Measurements from ENCODE around the gene TNIK.
"Not testable (repeated sequence)": the region's sequence is repeated elsewhere in the genome, so short reads cannot be mapped to it uniquely, and the experiment has no call there.

TNIK gene

DNA sequence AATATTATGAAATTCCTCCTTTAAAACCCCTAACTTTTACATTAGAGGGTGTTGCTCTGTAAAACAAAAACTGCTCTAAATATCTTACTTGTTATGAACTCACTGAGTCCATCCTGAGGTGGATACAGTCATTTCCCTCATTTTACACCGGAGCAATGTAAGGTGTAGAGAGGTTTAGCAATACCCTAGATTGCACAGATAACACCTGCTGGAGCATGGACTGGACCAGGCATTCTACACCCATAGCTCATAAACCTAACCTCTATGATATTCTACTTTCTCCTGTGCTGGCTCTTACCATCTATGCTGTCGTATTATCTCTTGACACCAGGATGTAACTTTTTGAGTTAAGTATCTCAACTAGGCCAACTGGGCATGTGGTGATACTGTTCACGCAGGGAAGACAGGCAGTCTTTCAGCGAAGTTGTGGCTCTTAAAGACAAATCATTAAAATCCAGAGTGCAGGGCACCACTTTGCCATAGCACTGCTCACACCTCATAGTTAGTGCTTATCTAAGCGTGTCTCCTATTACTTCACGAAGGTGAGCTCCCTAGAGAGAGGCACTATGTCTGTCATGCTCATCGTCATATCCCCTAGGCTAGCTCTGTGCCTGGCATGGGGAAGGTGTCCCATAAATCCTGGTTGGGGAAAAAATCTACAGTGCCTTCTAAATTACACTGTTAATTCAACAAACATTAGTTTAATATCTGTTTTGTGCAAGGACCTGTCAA is 333.6 kb downstream of the TNIK start:
- DNase-seq (ENCODE audit: low spot score) = no peak

DNA sequence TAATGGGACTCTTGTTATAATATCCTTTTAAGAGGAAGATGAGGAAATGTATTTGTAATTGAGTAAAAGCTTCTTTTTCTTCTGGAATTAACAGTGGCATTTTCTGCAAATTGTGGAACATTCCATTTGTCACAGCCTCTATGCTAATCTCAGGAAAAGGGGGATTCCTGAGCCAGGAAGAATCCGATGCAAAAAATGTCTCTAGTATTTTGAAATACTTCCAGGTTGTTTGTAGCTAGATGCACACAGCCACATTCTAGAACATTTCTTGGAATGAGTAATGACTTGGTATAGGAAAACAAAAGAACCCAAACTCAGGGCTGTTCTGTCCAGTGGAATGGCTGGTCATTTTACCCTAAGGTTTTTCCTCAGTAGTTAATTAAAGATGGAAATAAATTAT is 335.2 kb downstream of the TNIK start:
- no peak for DNase-seq (ENCODE audit: low spot score)

DNA sequence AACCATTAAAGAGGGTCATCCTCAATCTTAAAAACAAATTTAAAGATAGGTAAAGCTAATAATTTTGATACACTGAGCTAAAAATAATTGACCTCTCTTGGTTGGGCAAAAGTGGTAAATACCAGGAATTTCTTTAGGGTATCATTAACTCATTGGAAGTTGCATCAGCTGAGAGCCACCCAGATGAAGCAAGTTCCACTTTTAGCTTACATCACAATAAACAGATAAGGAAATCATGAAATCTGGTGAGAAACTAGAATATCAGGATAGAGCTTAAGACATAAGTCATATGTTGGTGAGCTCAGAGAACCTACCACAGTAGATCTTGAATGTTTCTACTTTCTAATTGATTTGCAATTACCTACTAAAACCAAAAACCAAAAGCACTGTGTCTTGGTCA is 336.3 kb downstream of the TNIK start:
- DNase-seq (ENCODE audit: low spot score) = no peak

DNA sequence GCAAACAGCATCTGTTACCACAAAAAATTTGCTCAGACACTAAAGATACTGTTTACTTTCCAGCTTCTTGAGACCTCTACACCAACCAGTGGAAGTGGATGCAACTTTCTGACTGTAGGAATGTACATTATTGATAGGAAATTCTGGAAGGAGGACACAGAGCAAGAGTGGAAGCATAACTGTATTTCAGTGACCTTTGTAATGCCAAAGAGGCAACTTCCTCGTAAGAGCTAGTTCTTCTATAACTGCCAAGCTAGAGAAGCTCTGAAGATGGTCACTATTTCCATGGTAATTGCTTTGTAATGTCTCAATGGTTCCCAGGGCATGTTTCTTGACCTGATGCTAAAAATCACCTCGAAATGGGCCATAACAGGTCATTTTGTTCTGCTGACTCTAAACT is 337.3 kb downstream of the TNIK start:
- no peak for DNase-seq (ENCODE audit: low spot score)

DNA sequence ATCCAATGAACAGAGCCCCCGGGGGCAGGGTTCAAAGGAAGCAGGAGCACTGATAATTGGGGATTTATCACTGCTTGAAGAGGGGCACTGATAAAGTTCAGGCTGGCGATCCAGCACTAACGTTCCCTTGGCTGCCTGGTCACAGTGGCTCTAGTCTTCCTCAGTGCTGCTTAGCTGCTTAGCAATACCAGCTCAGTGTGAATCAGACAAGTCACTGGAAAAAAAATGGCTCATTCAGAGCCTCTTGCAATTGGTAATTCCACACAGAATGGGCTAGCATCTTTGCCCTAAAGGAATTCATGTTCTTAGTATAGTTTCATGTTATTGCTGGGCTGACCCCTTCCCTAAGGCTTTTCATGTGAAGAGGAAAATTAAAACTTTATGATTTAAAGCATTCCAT is 338.0 kb downstream of the TNIK start:
- peak; percentile 23 for DNase-seq (ENCODE audit: low spot score)

DNA sequence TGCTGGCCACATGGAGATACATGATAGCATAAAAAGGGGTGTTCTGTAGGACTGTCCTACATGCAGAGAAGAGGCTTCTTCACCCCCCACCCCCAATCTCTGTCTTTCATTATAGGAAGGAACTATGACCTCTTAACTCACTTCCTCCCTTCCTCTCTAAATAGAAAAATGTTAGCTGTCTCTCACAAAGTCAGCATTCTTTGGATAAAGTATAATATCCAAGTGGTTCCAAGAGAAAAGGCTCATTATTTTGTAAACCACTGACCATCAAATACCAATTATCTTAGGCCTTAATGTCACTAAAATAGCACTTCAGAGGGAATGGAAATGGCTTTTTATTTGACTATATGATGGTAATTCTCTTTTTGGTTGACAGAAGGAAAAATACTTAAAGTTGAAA is 338.4 kb downstream of the TNIK start:
- no peak for DNase-seq (ENCODE audit: low spot score)

DNA sequence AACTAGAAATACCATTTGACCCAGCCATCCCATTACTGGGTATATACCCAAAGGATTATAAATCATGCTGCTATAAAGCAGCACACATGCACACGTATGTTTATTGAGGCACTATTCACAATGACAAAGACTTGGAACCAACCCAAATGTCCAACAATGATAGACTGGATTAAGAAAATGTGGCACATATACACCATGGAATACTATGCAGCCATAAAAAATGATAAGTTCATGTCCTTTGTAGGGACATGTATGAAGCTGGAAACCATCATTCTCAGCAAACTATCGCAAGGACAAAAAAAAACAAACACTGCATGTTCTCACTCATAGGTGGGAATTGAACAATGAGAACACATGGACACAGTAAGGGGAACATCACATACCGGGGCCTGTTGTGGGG is 340.8 kb downstream of the TNIK start:
- DNase-seq (ENCODE audit: low spot score) = not testable (repeated sequence)

DNA sequence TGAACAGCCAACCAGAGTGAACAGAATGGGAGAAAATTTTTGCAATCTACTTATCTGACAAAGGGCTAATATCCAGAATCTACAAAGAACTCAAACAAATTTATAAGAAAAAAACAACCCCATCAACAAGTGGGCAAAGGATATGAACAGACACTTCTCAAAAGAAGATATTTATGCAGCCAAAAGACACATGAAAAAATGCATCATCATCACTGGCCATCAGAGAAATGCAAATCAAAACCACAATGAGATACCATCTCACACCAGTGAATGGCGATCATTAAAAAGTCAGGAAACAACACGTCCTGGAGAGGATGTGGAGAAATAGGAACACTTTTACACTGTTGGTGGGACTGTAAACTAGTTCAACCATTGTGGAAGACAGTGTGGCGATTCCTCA is 341.2 kb downstream of the TNIK start:
- not testable (repeated sequence) for DNase-seq (ENCODE audit: low spot score)

DNA sequence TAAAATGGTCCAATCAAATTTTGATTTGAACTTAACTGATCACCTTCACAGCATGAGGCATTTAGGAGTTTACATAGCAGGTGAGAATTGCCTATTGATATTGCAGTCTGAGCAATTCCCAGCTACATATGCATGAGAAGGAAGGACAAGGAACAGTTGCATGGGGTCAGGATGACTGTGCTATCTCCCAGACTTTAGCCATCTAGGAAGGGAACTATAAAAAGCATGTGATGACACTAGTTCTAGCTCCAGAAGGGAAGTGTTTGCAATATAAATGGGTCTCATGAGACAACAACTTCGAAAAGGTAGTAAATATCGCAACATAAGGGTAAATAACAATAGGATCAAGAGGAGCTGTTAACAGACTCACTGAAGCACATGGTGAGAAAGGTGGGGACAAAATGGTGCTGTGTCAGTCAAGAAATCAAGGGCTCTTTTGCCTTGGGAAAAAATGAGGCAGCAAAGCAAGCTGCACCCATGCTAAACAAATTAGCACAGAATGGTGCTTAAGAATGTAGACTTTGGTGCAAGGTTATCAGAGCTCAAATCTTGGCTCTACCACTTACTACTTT is 343.3 kb downstream of the TNIK start:
- no peak for DNase-seq (ENCODE audit: low spot score)

DNA sequence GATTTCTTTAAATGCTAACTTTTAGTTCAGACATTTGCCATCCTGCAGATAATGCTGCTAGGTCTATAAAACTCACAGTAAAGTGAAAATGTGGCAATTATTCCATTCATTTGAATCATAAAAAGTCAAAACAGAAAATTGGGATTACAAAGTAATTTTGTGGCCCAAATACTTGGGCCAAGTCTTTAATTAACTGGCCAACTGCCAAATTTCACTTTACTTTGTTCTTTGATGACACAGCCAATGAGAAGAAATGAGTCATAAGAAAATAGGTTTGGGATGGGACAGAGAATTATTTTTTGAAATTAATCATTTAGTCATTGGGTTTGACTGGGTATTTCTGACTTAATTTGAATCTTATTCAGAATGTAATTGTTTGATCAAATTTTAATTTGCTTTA is 343.8 kb downstream of the TNIK start:
- DNase-seq (ENCODE audit: low spot score) = no peak

DNA sequence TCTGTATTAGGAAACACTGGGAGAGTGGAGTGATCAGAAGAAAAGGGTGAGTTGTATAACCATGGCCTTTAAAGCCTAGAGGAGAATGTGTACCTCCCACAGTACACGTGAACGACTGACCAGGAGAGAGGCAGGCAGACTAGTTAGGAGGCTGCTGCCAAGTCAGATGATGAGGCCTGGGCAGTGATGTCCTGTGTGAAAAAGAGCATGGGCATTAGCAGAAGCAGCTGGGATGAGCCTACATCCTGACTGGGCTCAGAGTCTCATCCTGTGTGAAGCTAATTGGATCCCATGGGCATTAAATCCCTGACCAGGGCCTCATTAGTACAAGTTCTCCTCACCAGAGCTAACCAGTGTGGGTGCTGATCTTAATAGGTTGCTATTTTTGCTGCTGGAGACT is 344.5 kb downstream of the TNIK start:
- no peak for DNase-seq (ENCODE audit: low spot score)

DNA sequence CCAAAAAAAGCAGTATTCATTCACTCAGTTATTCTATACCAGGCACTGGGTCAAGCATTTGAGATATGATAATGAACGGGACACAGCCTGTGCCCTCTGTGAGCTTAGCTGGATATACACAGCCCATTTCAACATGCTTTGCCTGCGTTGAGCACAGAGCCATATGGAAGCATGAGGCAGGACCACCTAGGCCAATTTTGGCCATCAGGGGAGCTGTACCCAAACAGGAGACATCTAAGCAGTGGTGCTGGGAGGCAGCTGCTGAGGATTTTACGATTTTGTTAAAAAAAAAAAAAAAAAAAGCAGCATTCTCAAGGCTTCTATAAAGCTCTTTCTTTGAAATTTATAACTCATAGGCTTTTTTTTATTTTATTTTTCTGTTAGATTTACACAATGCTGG is 346.5 kb downstream of the TNIK start:
- no peak for DNase-seq (ENCODE audit: low spot score)

DNA sequence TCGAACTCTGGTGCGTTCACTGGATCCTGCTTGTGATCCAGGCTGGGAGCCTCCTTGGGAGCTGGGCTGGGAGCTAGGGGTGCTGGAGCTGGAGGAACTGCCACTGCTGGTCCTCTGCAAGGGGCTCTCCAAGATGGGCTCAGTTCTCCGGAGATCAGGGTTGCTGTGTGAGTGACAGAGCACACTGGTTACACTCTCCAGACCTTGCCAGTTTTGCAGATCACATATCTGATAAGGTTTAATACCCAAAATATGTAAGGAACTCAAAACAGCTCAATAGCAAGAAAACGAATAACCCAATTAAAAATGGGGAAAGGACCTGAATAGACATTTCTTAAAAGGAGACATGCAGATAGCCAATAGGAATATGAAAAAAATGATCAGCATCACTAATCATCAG is 349.5 kb downstream of the TNIK start:
- DNase-seq (ENCODE audit: low spot score) = no peak

DNA sequence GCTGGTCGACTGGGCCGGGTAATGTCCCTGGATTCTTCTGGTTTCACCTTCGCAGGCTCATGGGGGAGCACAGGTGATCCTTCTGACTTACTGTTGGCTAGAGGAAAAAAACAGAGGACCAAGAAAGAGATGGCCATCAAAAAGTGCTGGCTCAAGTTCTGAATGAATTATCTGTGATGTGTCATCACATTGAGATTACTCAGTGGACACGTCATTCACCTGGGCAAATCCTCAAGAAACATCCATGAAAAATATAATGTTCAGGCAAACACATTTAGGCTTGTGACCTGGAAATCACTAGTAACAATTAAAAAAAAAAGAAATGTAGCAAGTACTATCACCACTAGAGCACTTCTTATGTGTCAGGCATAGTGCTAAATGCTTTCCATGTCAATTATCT is 352.1 kb downstream of the TNIK start:
- DNase-seq (ENCODE audit: low spot score) = no peak

DNA sequence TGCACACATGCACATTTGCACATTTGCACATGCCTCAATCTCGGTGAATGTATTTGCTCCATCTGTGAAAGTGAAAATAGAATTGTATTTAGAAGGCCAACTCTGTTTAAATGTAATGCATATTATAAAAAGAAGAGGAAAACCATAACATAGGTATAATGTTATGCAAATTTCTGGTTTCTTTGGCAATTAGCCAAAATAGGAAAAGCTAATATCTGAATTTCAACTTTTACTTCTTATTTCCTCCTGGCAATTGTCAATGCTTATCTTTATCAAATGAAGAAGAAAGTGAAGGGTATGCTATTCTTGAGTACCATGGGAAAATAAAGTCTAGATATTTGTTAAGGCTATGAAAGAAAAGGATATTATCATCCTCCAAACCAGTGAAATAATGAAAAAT is 357.0 kb downstream of the TNIK start:
- DNase-seq (ENCODE audit: low spot score) = no peak

DNA sequence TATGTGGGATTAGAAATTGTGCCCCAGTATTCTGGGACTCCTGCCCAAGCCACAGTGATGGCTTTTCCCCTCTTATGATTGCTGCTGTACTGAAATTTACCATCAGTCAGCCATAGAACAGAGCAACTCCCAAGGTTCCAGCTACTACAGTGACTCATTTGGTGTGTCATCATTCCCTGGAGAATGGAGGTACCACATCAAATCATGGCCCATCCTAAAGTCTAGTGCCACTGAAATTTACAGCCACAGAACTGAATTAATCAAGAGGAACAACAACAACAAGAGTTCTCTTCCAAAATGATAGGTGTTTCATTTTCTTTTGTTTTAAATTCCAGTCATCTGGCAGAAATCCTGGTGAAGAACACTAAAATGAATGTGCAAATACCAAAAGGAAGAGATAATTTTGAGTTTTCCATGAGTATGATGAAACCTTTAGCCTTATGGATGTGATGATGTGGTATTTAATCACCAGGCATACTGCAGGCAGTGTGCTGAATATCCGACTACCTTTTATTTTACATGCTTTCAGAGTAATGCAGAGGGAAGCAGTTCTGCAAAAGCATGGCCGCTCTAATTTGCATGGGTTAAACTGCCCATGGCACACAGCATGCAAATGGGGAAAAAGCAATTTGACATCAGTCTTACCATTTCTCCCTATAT is 358.1 kb downstream of the TNIK start:
- no peak for DNase-seq (ENCODE audit: low spot score)

DNA sequence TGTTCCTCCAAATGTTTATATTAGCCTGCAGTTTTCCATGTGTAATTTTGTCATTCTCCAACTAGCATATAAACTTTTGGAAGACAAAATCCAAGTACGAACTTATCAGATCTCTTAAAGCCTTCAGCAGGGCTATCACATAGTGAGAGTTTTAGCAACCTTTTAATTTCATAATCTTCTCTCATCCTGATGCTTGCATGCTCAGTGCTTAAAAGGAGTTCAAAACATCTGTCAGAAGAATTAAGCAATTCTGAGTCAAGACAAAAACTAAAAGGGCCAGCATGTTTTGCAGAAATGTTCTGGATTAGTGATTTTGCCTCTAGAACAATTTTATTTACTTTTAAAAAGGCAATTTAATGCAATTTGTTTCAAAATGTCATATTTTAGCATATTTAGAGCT is 360.3 kb downstream of the TNIK start:
- DNase-seq (ENCODE audit: low spot score) = no peak

DNA sequence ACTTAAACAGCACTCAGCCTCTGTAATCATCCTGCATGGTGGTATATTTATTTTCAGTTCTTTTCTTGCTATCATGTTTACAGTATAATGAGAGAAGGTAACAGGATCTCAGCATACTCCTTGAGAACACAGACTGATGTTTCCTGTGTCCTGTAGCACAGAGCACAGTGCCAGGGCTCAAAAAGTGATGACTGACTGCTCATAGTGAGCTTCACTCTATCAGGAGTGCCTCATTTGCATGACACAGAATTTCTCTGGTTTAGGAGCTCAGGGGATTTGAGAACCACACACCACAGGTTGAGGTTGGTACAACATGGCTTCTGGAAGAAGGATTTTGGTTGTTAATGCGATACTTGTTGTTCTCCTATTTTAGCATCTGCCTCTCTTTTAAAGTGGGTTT is 365.1 kb downstream of the TNIK start:
- no peak for DNase-seq (ENCODE audit: low spot score)

DNA sequence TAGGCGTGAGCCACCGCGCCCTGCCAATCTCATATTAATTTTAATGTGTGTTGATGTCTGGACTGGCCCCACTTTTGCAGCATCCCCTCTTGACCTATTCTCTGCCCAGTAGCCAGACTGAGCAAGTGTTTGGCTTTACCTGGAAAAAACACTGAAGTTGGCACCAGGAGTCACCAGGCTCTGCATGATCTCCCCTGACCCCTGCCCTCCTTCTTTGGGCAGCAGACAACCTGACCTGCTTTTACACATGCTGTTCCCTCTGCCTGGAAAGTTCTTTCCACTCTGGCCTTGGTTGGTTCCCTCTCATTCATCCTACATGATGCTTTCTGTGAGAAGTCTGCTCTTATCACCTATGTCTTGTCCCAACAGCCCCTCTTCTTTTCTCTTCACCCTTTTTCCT is 365.8 kb downstream of the TNIK start:
- DNase-seq (ENCODE audit: low spot score) = no peak

DNA sequence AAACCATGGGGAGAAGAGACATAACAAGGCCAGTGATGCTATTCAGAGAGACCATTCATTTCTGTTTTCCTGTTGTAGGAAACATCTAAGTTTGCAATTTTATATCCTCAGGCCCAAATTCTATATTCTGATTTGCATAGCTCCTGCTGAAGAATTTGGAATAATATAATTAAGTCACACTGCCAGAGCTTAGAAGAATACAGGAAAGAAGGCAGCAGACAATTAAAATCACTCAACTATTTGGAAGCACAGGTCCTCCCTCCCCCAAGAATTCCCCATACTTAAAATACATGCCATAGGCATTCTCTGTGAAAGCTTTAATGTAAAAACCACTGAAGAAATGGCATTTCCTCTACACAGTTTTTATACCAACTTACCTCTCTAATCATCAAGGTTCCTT is 366.7 kb downstream of the TNIK start:
- no peak for DNase-seq (ENCODE audit: low spot score)

DNA sequence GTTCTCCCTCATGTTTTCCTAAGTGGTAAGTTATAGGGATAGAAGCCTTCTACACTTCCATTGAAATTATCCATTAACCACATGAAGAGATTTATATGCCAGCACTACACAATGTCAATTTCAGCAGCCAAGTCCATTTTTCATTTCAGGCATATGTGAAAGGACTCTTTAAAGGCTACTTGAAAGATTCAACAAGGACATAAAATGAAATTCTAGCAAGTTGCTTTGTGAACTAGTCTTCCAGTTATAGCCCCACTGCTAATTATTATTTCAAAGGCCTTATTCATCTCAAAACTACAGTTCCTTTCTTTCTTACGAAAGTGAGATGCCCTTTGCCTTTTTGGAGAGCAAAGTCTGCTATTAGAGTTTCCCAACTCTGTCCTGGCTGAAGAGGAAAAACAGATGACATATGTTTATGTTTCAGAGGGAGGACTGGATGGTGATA is 367.7 kb downstream of the TNIK start:
- DNase-seq (ENCODE audit: low spot score) = no peak

DNA sequence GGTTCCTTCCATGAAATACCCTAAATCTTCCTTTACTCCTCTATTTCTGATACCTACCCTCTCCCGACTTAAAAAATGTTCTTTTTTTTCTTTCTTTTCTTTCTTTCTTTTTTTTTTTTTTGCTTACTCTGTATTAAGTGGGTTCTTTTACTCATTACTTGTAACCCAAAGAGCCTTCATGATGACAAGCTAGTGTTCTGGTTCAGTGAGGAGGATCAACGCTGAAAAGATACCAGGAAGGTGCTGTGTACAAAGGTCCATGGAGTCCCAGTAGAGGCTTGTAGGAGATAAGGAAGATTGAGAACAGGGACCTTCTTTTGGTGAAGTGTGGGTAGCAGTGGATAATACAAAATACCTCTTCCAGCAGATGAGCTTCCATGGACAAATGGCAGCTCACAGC is 369.9 kb downstream of the TNIK start:
- DNase-seq (ENCODE audit: low spot score) = no peak

DNA sequence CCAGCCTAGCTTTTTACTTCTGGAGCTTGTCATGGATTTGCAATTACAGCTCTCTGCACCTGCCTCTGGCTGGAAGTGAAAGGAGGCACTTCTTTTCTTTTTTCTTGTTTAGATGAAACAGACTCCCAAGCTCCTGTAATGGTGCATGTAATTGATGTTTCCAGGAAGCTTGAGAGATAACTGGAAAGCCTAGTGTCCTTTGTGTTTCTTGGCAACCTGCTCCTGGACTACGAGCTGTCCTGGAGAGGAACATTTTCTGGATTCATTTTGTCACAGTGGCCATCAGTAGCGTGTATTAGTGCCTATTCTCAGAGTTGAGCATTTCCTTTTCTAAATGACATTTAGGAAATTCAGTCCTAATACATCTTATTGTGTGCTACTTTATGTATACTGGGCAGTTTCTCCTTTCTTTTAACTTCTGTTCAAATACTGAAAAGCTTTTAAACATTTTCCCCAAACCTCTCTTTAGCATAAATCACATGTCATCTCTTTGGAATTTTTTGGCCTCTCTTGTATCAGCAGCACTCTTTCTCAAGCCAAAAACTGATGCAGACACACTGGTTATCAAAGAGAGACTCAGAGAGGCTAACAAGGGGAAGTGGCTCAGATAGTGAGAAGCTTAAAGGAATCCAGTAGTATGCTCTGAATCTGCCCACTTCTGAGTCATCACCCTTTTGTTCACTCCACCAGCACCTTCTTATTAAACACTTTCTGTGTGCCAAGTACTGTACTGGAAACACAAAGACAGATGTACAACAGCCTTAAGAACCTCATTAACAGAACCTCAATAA is 371.0 kb downstream of the TNIK start:
- peak; percentile 7 for DNase-seq (ENCODE audit: low spot score)
